ENCODE results near the gene KSR2.

- TF ChIP-seq EP300 (IDR thresholded peaks at IDR 0.05) (no peak), POLR2A (IDR thresholded peaks at IDR 0.05; ENCODE audit: low read depth) (no peak), CTCF (IDR thresholded peaks at IDR 0.05) (no peak)
These were observed 46.6 kb downstream of the KSR2 start for GRCh38 chr12:117921929-117922777.
